Endothelial cell of hepatic sinusoid (primary cell): Measurements from ENCODE around the gene SASS6.

Experiments used
- in situ Hi-C: cut with HindIII; loops from 2 replicates; pipeline ENCODE4 v1.10.0; 2017; ENCODE audit warnings: low sequenced_read_pairs

The SASS6 gene

GRCh38 chr1:100115524-100115923 lies 17.2 kb downstream of the SASS6 start:
- in situ Hi-C loops, result no loop called here

DNA sequence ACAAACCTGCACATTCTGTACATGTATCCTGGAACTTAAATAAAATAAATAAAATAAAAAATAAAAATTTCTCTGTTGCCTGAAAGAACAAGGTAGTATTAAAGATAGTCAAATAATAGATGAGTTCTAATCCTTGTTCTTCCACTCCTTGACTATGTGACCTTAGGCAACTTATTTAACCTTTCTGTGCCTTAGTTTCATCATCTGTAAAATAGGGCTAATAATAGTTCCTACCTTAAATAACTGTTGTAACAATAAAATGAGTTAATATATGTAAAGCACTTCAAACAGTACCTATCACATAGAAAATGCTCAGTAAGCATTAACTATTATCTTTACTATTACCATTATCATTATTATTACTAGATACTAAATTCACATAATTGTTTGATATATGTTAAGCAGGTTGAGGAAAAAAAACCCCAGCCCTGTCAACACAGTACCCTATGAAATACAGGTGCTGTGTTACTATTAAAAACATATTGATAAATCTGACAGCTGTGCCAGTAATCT lies 23.1 kb downstream of the SASS6 start:
- in situ Hi-C loops, result no loop called here

DNA sequence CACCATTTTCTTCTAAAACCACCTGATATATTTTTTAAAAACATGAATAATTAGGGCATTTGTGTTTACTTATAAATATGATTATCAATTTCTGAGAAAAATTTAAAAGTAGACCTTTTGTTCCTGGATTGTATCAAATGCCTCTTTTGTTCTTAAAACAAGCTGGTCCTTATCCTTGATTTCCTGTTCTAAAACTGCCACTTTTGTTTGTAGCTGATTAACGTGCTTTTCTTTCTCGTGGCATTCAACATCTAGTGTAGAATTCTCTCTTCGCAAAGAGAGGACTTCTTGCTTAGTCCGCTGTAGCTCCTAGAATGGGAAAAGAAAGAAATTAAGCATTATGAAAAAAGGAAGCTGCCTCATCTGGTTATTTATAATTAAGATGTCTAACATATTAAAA lies 25.0 kb downstream of the SASS6 start:
- in situ Hi-C loops, result no loop called here

- in situ Hi-C loops, result no loop called here
Measured at GRCh38 chr1:100101564-100101963, 31.2 kb downstream of the SASS6 start.

DNA sequence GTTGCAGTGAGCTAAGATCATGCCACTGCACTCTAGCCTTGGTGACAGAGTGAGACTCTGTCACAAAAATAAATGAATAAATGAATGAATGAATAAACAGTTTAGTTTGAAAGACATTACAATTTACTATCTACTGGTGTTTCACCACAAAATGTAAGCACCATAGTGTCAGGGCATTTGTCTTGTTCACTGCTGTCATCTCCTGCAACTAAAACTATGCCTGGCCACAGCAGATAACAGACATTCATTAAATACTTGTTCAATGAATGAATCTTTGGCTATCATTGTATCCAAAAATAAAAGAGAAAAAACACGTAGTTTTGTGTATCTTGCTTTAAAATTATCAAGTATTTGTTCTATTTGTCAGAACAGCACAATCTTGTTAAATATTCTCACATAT lies 32.5 kb downstream of the SASS6 start:
- in situ Hi-C loops, result no loop called here

DNA sequence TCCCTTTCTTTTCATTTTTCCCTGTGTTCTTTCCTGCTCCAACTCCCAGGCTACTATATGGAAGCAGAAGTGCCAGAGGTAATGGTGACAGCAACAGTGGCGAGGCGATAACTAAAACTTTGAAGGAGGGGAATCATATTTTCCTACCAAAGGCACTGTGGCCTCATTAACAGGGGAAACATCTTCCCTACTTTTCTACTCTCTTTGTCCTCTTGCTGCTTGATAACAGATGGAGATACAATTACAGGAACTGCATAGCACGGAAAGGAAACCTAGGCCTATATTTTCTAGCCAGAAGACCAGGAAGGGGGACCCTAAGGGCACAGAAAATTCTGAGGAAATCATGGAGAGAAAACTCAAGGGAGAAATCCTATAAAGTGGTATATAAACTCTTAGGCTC lies 42.3 kb downstream of the SASS6 start:
- in situ Hi-C loops, result no loop called here

GRCh38 chr1:100089082-100089481 lies 43.6 kb downstream of the SASS6 start:
- in situ Hi-C loops, result no loop called here

GRCh38 chr1:100087396-100087795 lies 45.3 kb downstream of the SASS6 start:
- in situ Hi-C loops, result no loop called here

GRCh38 chr1:100080331-100080730 lies 52.4 kb downstream of the SASS6 start:
- in situ Hi-C loops, result no loop called here

- in situ Hi-C loops, result no loop called here
Measured at GRCh38 chr1:100077531-100077930, 55.2 kb downstream of the SASS6 start.

DNA sequence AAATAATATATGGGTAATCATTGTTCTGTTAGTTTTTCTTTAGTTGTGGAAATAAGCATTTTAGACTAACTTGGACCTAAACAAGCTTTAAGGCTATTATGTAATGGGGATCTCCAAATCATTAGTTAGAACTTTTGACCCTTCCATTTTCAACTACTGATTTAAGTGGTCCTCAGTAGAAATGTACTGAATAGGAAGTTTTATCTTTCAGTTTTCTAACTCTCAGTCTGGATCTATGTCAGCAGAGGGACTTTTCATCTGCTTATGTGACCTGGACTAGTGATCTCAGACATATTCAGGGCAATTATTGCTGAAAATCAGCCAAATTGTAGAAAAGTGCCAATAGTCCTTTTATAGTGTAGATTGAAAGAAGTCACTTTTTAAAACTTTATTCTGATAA lies 56.0 kb downstream of the SASS6 start:
- in situ Hi-C loops, result no loop called here

- in situ Hi-C loops, result no loop called here
Measured at GRCh38 chr1:100076319-100076718, 56.4 kb downstream of the SASS6 start.

GRCh38 chr1:100075773-100076172 lies 57.0 kb downstream of the SASS6 start:
- in situ Hi-C loops, result no loop called here

GRCh38 chr1:100074604-100075395 lies 57.9 kb downstream of the SASS6 start:
- in situ Hi-C loops, result no loop called here

GRCh38 chr1:100073531-100073930 lies 59.2 kb downstream of the SASS6 start:
- in situ Hi-C loops, result no loop called here

DNA sequence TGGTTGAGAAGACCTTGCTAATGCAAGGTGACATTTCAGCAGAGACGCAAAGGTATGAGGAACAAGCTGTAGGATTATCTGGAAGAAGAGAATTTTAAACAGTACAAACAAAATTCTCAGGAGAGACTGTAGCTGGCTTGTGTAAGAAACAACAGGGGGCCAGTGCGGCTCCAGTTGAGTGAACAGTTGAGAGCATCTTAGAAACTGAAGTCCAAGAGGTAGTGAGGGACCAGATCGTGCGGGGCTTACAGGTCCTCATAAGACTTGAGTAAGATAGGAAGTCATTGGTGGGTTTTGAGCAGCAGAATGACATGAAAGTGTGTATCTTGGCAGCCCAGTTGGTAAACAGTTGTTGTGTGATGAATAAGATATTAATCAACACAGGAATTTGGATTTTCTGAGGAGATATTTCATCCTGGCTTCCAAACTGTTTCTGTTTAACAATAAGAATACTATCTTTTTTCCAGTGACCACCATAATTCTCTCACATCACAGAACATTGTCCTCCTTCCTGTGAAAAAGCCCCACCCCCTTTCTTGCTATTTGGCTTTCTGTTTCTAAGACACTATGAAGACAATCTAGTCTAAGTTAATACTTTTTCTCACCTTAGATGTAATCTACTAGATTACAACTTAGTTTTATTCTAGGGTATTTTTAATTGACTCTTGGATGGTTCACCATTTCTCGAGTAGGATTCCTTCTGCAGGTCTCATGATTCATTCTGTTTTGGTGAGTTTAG lies 62.4 kb downstream of the SASS6 start:
- in situ Hi-C loops, result no loop called here

DNA sequence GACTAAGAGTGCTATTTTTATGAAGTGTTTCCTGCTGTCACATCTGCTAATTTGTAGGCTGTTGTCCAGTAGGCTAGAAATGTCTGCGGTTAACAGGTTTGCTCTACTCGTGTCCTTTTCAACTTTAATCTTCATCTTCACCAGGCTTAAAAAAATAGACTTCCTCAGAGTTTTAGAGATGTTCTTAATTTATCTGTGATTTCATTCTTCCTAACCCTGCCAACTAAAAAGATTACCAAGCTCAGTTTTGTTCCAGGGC lies 66.8 kb downstream of the SASS6 start:
- in situ Hi-C loops, result no loop called here

GRCh38 chr1:100065183-100065968 lies 67.4 kb downstream of the SASS6 start:
- in situ Hi-C loops, result no loop called here

DNA sequence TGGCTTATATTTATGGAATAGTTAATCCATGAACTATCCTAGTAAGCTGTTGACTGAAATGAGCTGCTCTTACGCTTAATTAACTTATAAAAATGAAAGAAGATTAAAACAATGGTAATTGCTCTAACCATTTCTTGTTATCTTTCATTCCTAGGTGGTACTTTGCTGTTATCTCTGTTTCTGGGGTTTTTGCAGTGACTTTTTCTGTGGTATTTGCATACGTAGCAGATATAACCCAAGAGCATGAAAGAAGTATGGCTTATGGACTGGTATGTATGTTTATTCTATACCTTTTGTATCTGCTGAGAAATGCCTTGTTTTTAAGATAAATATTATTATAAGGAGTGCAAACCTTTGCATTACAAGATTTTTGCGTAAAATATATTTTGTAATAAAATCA lies 71.0 kb downstream of the SASS6 start:
- in situ Hi-C loops, result no loop called here

- in situ Hi-C loops, result no loop called here
Measured at GRCh38 chr1:100053727-100054126, 79.0 kb downstream of the SASS6 start.

GRCh38 chr1:100053119-100053518 lies 79.6 kb downstream of the SASS6 start:
- in situ Hi-C loops, result no loop called here

- in situ Hi-C loops, result no loop called here
Measured at GRCh38 chr1:100051893-100052292, 80.8 kb downstream of the SASS6 start.
